ENCODE measurements around the gene NETO1.

Gene NETO1

GRCh38 chr18:72840109-72840508 is 27.7 kb downstream of the NETO1 start:
- DNase-seq, result peak; percentile 5

DNA sequence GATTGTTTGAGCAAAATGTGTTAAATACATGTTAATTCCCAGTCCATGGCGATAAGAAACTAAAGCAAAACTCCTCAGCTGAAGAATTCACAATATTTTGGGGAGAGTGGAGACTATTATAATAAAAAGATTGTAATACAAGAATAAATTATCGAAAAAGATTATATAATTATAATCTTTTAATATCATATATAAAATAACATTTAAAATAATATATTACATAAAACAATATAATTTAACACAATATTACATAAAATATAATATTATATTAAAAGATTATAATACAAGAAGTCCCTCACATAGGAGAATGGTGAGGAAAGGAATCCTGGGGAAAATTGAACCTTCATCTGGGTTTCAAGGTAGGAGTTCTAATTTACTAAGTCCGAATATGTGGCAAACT is 33.1 kb downstream of the NETO1 start:
- no peak for DNase-seq

GRCh38 chr18:72833471-72833870 is 34.3 kb downstream of the NETO1 start:
- DNase-seq, result no peak

- no peak for DNase-seq
Observed at GRCh38 chr18:72830109-72830508, 37.7 kb downstream of the NETO1 start.

DNA sequence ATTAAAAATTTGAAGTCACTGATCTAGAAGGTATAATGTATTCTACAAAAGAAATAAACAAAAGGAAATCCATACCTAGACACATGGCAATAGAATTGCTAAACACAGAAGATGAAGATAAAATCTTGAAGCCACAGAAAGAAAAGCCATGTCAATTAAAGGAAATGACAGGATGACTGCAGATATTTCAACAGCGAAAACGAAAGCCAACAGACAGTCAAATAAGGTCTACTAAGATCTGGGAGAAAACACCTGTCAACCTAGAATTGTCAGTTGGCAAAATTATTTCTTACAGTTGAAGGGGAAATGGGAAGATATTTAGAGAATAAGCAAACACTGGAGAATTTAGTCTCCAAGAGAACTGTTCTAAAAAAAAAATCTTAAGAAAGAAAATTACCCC is 39.2 kb downstream of the NETO1 start:
- no peak for DNase-seq

- DNase-seq, result no peak
Observed at GRCh38 chr18:72826736-72827135, 41.1 kb downstream of the NETO1 start.

DNA sequence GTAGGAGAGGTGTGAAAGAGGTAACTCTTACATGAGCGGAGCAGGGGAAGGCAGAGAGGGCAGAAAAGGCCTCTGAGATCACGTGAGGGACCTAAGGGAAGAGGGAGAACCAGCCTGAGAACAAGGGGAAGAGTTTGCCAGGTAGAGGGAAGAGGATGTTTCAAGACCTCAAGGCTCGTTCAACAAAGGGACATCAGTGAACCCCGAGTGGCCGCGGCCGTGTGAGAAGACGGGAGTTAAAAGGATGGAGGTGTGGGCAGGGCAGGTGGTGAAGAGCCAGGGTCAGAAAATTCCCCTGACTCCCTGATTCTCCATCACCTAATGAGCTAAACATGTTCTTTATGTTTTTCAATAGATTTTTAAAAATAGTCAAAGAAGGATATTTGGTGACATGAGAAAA is 44.4 kb downstream of the NETO1 start:
- no peak for DNase-seq

GRCh38 chr18:72822202-72822601 is 45.6 kb downstream of the NETO1 start:
- DNase-seq, result no peak

DNA sequence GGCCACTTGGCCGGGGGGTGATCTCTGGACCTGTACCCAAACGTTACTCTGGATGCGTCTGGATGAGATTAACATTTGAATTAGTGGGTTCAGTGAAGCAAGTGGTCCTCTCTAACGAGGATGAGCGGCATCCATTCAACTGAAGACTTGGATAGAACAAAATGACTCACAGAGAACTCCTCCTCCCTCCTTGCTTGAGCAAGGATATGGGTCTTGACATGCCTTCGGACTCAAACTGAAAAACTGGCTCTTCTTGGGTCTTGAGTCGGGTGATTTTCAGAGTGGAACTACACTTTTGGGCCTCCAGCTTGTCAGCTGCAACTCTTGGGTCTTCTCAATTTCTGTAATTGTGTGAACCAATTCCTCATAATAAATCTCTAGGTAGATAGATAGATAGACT is 47.2 kb downstream of the NETO1 start:
- DNase-seq, result no peak

- no peak for DNase-seq
Observed at GRCh38 chr18:72819050-72819449, 48.7 kb downstream of the NETO1 start.

- DNase-seq, result no peak
Observed at GRCh38 chr18:72811047-72811446, 56.7 kb downstream of the NETO1 start.

DNA sequence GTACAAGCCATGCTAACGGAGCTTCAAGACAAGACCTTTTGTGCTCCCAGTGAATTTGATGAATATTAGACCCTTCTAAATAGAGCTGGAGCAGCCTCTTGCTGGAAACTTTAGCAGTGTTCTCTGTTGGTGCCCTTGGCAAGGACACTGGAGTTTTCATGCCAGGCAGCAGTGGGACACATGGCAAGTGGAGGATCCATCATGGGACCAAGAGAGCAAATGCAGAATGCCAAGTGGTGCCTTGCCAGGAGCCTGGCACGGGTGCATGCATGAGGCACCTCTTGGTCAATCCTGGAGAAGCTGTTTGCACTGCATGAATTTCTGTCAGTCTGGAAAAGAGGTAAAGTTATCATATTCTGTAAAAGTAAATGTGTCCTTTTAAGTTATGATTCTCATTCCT is 59.1 kb downstream of the NETO1 start:
- no peak for DNase-seq

GRCh38 chr18:72799106-72799505 is 68.7 kb downstream of the NETO1 start:
- DNase-seq, result no peak

DNA sequence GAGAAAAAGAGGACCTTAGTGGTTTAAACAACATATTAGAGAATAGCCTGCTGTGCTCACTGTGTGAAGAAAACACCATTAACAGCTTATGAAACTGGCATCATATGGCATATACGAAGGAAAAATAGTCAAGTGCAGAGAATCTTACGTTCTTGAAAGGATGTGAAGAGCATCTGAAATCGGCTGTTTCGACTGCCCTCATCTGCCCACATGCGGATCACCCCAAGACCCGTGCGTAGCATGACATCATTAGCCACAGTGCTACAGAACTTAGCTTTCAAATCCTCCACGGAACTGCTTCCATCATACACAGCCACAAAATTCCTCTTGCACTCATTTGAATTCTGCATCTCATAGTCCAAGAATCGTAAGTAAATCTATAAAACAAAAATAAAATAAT is 84.3 kb downstream of the NETO1 start:
- DNase-seq, result no peak

DNA sequence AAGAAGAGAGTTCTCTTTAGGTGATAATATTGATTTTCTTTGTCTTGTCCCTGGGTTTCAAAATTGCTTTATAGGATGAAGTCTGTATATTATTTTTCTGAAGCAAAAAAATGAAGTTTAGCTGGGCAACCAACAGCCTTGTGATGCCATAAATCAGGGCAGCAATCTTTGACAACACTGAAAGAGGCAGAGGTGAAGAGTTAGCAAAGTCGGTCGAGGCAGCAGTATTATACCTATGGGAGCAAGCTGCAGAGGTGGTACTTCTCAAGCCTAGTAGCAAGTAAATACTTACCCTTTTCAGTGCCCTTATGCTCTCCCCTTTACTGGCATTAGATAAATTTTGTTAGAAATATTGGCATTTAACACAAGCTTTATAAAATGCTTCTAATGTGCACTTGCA is 92.9 kb downstream of the NETO1 start:
- DNase-seq, result no peak

- DNase-seq, result no peak
Observed at GRCh38 chr18:72772916-72773315, 94.9 kb downstream of the NETO1 start.

DNA sequence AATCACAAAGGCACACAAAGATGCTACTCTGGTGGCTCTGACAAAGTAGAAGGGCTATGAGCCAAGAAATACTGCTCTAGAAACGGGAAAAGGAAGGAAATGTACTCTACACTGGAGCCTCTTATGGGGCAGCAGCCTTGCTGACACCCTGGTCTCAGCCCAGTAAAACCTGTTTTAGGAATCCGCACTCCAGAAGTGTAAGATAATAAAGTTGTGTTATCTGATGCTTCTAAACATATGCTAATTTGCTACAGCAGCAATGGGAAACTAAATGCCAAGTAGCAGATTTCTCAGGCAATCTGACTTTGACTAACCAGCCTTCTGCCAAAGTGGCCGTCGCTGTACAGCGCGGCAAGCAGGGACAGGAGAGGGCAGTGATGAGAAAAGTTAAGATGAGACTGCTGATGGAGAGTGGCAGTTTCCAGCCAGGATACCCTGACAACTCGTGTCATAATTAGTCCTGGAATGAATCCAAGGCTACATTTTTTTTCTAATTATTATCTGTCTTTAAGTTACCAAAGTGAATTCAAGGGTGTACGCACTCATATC is 99.0 kb downstream of the NETO1 start:
- DNase-seq, result no peak

DNA sequence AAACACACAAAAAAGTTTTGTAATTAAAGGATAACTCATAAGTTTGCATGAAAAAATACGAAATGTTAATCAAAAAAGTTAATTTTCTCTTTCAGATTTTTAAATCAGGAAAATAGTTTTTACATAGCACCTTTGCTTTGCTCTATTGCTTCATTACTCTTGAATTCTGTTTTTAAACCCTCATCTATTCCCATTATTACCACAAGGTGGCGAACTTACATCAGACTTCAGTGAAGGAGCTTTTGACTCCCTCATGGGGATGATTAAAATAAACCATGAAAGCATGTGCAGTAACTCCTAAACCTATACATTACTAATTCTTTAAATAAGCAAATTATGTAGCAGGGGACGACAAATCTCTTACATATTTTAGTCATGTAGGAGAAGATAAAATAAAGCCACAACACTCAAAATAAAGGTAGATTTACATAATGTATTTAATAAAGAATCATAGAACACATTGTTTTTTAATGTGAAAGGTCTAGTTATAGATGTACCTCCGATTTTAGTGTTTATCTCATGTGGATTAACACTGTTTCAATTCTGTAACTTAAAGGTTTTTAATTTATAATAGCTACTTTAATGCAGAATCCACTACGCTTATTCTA is 105.2 kb downstream of the NETO1 start:
- peak; percentile 23 for DNase-seq

GRCh38 chr18:72752220-72752619 is 115.6 kb downstream of the NETO1 start:
- no peak for DNase-seq

- no peak for DNase-seq
Observed at GRCh38 chr18:72742002-72742401, 125.8 kb downstream of the NETO1 start.

DNA sequence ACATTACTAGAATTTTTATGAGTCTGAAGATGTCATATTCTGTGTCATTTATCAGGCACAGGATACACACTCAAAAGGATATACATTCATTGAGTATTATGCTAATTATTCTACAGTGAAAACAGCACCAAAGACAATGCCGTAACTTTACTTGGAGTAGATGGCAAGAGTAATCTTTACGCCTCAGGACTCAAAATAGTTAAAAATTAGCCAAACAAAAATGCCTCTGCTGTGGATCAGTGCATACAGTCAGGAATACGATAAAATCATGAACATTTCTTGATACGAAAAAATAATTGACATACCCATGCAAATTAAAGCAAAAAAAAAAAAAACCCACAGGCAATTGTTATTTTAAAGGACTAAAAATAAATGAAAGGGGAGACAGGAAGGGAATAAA is 129.7 kb downstream of the NETO1 start:
- DNase-seq, result no peak

- no peak for DNase-seq
Observed at GRCh38 chr18:72727776-72728175, 140.0 kb downstream of the NETO1 start.

DNA sequence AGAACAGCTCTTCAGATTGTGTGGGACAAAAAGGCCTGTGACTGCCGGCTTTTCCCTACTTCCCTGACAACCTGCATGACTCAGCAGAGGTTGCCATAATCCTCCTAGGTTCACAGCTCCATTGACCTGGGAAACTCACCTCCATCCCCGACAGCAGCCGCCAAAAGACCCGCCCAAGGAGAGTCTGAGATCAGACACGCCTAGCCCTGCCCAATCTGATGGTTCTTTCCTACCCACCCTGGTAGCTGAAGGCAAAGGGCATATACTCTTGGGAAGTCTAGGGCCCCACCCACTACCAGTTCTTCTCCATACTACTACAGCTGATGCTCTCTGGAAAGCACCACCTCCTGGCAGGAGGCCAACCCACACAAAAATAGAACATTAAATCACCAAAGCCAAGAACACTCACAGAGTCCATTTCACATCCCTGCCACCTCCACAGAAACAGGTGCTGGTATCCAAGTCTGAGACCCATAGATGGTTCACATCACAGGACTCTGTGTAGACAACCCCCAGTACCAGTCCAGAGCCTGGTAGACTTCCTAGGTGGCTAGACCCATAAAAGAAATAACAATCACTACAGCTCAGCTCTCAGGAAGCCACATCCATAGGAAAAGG is 140.6 kb downstream of the NETO1 start:
- peak; percentile 2 for DNase-seq

GRCh38 chr18:72726201-72726600 is 141.6 kb downstream of the NETO1 start:
- no peak for DNase-seq

- DNase-seq, result no peak
Observed at GRCh38 chr18:72721330-72721729, 146.5 kb downstream of the NETO1 start.

Measured in NCI-H2029 treated with DMSO at 0.1 percent for 48 hours (cell line).